Loucy (cell line): ENCODE data around the gene PLXNB2.

Experiments
- H2AFZ ChIP-seq: fragments of 200-600 bp; sonication (generic); 2 replicates; pipeline ENCODE4 v1.6.0; 2016; ENCODE audit warnings: antibody characterized with exemption, mild to moderate bottlenecking, low read length, moderate library complexity
- H3F3A ChIP-seq: fragments of 200-600 bp; 2 replicates; pipeline ENCODE4 v1.6.0; 2016; ENCODE audit warnings: antibody characterized with exemption, low read depth, mild to moderate bottlenecking
- H3K27me3 ChIP-seq: fragments of 200-600 bp; sonication (generic); 2 replicates; pipeline ENCODE4 v1.6.1; 2014; ENCODE audit warnings: low read length, mild to moderate bottlenecking; ENCODE audit not compliant: insufficient read depth, poor library complexity, severe bottlenecking
- H3K36me3 ChIP-seq: fragments of 200-600 bp; sonication (generic); 2 replicates; pipeline ENCODE4 v1.6.1; 2016; ENCODE audit warnings: low read length; ENCODE audit not compliant: insufficient read depth
- H3K4me1 ChIP-seq: fragments of 200-600 bp; sonication (generic); 2 replicates; pipeline ENCODE4 v1.5.1; 2014; ENCODE audit warnings: low read length, mild to moderate bottlenecking; ENCODE audit not compliant: insufficient read depth, poor library complexity, severe bottlenecking
- H3K4me2 ChIP-seq: fragments of 200-600 bp; sonication (generic); 2 replicates; pipeline ENCODE4 v1.6.0; 2014; ENCODE audit warnings: antibody characterized with exemption, low read length, low read depth, mild to moderate bottlenecking; ENCODE audit not compliant: poor library complexity, severe bottlenecking
- H3K4me3 ChIP-seq: fragments of 200-600 bp; sonication (generic); 2 replicates; pipeline ENCODE4 v1.5.1; 2014; ENCODE audit warnings: low read length, mild to moderate bottlenecking, mixed read lengths; ENCODE audit not compliant: poor library complexity, severe bottlenecking
- H3K79me2 ChIP-seq: fragments of 200-600 bp; sonication (generic); 2 replicates; pipeline ENCODE4 v1.6.1; 2014; ENCODE audit warnings: low read length; ENCODE audit not compliant: insufficient read depth
- H3K9ac ChIP-seq: fragments of 200-600 bp; sonication (generic); 2 replicates; pipeline ENCODE4 v1.6.0; 2014; ENCODE audit warnings: mild to moderate bottlenecking, low read depth, low read length, moderate library complexity; ENCODE audit not compliant: poor library complexity, severe bottlenecking
- H3K9me2 ChIP-seq: fragments of 200-600 bp; sonication (generic); replicated peaks from 2 replicates; pipeline ENCODE4 v1.6.1; 2016; ENCODE audit warnings: low read depth, low read length, mixed read lengths
- H3K9me3 ChIP-seq: fragments of 200-600 bp; sonication (generic); 2 replicates; pipeline ENCODE4 v1.6.1; 2014; ENCODE audit warnings: mild to moderate bottlenecking, antibody characterized with exemption, low read length, low read depth; ENCODE audit not compliant: insufficient read depth
- H4K20me1 ChIP-seq: fragments of 200-600 bp; sonication (generic); 2 replicates; pipeline ENCODE4 v1.6.0; 2014; ENCODE audit warnings: antibody characterized with exemption, low read length, mild to moderate bottlenecking; ENCODE audit not compliant: insufficient read depth, poor library complexity, severe bottlenecking
- CTCF ChIP-seq: fragments of 200-600 bp; sonication (generic); conservative IDR thresholded peaks from 2 replicates; pipeline ENCODE4 v1.5.1; 2014; ENCODE audit warnings: mild to moderate bottlenecking, antibody characterized with exemption, low read length
- EZH2phosphoT487 ChIP-seq: fragments of 200-600 bp; IDR thresholded peaks from 2 replicates; pipeline ENCODE4 v1.6.1; 2018; ENCODE audit warnings: antibody characterized with exemption, mild to moderate bottlenecking, moderate library complexity, borderline replicate concordance

PLXNB2 gene

GRCh38 chr22:50252082-50253045 lies 55.1 kb downstream of the PLXNB2 start:
- H2AFZ ChIP-seq = peak overlapping the region; percentile 95; the same call in 1 of the 2 replicates
- H4K20me1 ChIP-seq = peaks cover 17% of the 10 kb centered on the region
- H3K27me3 ChIP-seq = no peaks in the 10 kb centered on the region
- no peaks in the 10 kb centered on the region for H3K9me2 ChIP-seq
- H3F3A ChIP-seq = no peaks in the 10 kb centered on the region
- peaks cover 17% of the 10 kb centered on the region for H3K4me1 ChIP-seq
- H3K79me2 ChIP-seq = peaks cover 13% of the 10 kb centered on the region; the same call in 1 of the 2 replicates
- H3K9me3 ChIP-seq = no peaks in the 10 kb centered on the region
- peak overlapping the region; percentile 94 for H3K9ac ChIP-seq
- TF ChIP-seq CTCF = peak; percentile 79
- no peak for TF ChIP-seq EZH2phosphoT487
- H3K4me3 ChIP-seq = peak overlapping the region; percentile 90
- H3K4me2 ChIP-seq = peak overlapping the region; percentile 94
- no peaks in the 10 kb centered on the region for H3K36me3 ChIP-seq

- Histone ChIP-seq H3K4me2 (peak overlapping the region; percentile 94), H2AFZ (peak overlapping the region; percentile 95), H3K9me3 (no peaks in the 10 kb centered on the region), H3K36me3 (no peaks in the 10 kb centered on the region), H3K27me3 (no peaks in the 10 kb centered on the region), H3K79me2 (peaks cover 14% of the 10 kb centered on the region; the same call in 1 of the 2 replicates), H3F3A (no peaks in the 10 kb centered on the region), H3K4me3 (peak overlapping the region; percentile 90), H4K20me1 (peaks cover 17% of the 10 kb centered on the region), H3K9ac (peak overlapping the region; percentile 94), H3K4me1 (peaks cover 17% of the 10 kb centered on the region), H3K9me2 (no peaks in the 10 kb centered on the region)
- no peak for TF ChIP-seq EZH2phosphoT487
- TF ChIP-seq CTCF = no peak; the same call in 1 of the 2 replicates
These were observed 55.9 kb downstream of the PLXNB2 start for GRCh38 chr22:50251477-50252081.

GRCh38 chr22:50250555-50251476 lies 56.6 kb downstream of the PLXNB2 start, which contains the start of gene HDAC10:
HDAC10 (minus strand) TSS chr22:50251265; CDS start chr22:50251032, 233 bp downstream.
- H3K4me2 ChIP-seq = peak within 1 kb of the TSS; percentile 94
- no peaks in the 10 kb centered on the region for H3K9me3 ChIP-seq
- no peaks in the 10 kb centered on the region for H3K9me2 ChIP-seq
- no peaks in the 10 kb centered on the region for H3F3A ChIP-seq
- H3K36me3 ChIP-seq = no peaks in the 10 kb centered on the region
- H3K4me1 ChIP-seq = peaks cover 21% of the 10 kb centered on the region
- TF ChIP-seq CTCF = no peak
- H3K79me2 ChIP-seq = peaks cover 22% of the 10 kb centered on the region; the same call in 1 of the 2 replicates
- peak within 1 kb of the TSS; percentile 94 for H3K9ac ChIP-seq
- peak within 1 kb of the TSS; percentile 90 for H3K4me3 ChIP-seq
- peak within 1 kb of the TSS; percentile 95 for H2AFZ ChIP-seq
- peaks cover 21% of the 10 kb centered on the region for H4K20me1 ChIP-seq
- H3K27me3 ChIP-seq = no peaks in the 10 kb centered on the region
